Measurements from ENCODE around the gene ZNF362. TPM values are rescaled to one million over a fixed set of nuclear protein-coding genes. Genes with fewer than 3 reads are reported as not detected.

The ZNF362 gene
- total RNA-seq, 1 donor from 2014 or later = 69.8 TPM

- H3K36me3 Mint-ChIP-seq (ENCODE audit: unreplicated experiment) = peaks cover 9% of the 10 kb centered on the region
- peaks cover 4% of the 10 kb centered on the region for H3K9me3 Mint-ChIP-seq (ENCODE audit: unreplicated experiment)
- no peak overlapping the region for H3K4me3 Mint-ChIP-seq (ENCODE audit: unreplicated experiment)
- peaks cover 9% of the 10 kb centered on the region for H3K27me3 Mint-ChIP-seq (ENCODE audit: unreplicated experiment)
- no peak overlapping the region for H3K27ac Mint-ChIP-seq (ENCODE audit: unreplicated experiment)
- no peaks in the 10 kb centered on the region for H3K4me1 Mint-ChIP-seq (ENCODE audit: low read depth, unreplicated experiment)
- no peak for DNase-seq
- no peak for TF ChIP-seq CTCF (IDR thresholded peaks at IDR 0.05; ENCODE audit: partially characterized antibody, unreplicated experiment)
Observed at GRCh38 chr1:33249422-33249821, 6.9 kb upstream of the ZNF362 start.

GRCh38 chr1:33250217-33250616 lies 6.1 kb upstream of the ZNF362 start:
- Mint-ChIP-seq H3K27me3 (ENCODE audit: unreplicated experiment) (peaks cover 11% of the 10 kb centered on the region), H3K36me3 (ENCODE audit: unreplicated experiment) (peaks cover 9% of the 10 kb centered on the region), H3K27ac (ENCODE audit: unreplicated experiment) (no peak overlapping the region), H3K4me3 (ENCODE audit: unreplicated experiment) (no peak overlapping the region), H3K4me1 (ENCODE audit: low read depth, unreplicated experiment) (no peaks in the 10 kb centered on the region), H3K9me3 (ENCODE audit: unreplicated experiment) (peaks cover 7% of the 10 kb centered on the region)
- TF ChIP-seq CTCF (IDR thresholded peaks at IDR 0.05; ENCODE audit: partially characterized antibody, unreplicated experiment) = no peak
- DNase-seq = no peak

- Mint-ChIP-seq H3K27ac (ENCODE audit: unreplicated experiment) (no peak overlapping the region), H3K4me3 (ENCODE audit: unreplicated experiment) (no peak overlapping the region), H3K4me1 (ENCODE audit: low read depth, unreplicated experiment) (no peaks in the 10 kb centered on the region), H3K36me3 (ENCODE audit: unreplicated experiment) (peaks cover 9% of the 10 kb centered on the region), H3K9me3 (ENCODE audit: unreplicated experiment) (peaks cover 7% of the 10 kb centered on the region), H3K27me3 (ENCODE audit: unreplicated experiment) (peaks cover 10% of the 10 kb centered on the region)
- DNase-seq = no peak
- TF ChIP-seq CTCF (IDR thresholded peaks at IDR 0.05; ENCODE audit: partially characterized antibody, unreplicated experiment) = no peak
Observed at GRCh38 chr1:33250724-33251123, 5.6 kb upstream of the ZNF362 start.

- Mint-ChIP-seq H3K4me3 (ENCODE audit: unreplicated experiment) (no peak overlapping the region), H3K36me3 (ENCODE audit: unreplicated experiment) (peaks cover 9% of the 10 kb centered on the region), H3K9me3 (ENCODE audit: unreplicated experiment) (peaks cover 9% of the 10 kb centered on the region), H3K27ac (ENCODE audit: unreplicated experiment) (no peak overlapping the region), H3K4me1 (ENCODE audit: low read depth, unreplicated experiment) (peaks cover 12% of the 10 kb centered on the region), H3K27me3 (ENCODE audit: unreplicated experiment) (peaks cover 14% of the 10 kb centered on the region)
- no peak for TF ChIP-seq CTCF (IDR thresholded peaks at IDR 0.05; ENCODE audit: partially characterized antibody, unreplicated experiment)
- DNase-seq = no peak
Observed at GRCh38 chr1:33254491-33254890, 1.8 kb upstream of the ZNF362 start.

- H3K9me3 Mint-ChIP-seq (ENCODE audit: unreplicated experiment) = peaks cover 6% of the 10 kb centered on the region
- peak; percentile 75 for DNase-seq
- peak overlapping the region; percentile 49 for H3K4me3 Mint-ChIP-seq (ENCODE audit: unreplicated experiment)
- H3K27me3 Mint-ChIP-seq (ENCODE audit: unreplicated experiment) = peaks cover 14% of the 10 kb centered on the region
- TF ChIP-seq CTCF (IDR thresholded peaks at IDR 0.05; ENCODE audit: partially characterized antibody, unreplicated experiment) = no peak
- H3K27ac Mint-ChIP-seq (ENCODE audit: unreplicated experiment) = peak overlapping the region; percentile 14
- peaks cover 22% of the 10 kb centered on the region for H3K4me1 Mint-ChIP-seq (ENCODE audit: low read depth, unreplicated experiment)
- peaks cover 3% of the 10 kb centered on the region for H3K36me3 Mint-ChIP-seq (ENCODE audit: unreplicated experiment)
Observed at GRCh38 chr1:33255347-33256220, 708 bp upstream of the ZNF362 start.

Measured in glutamatergic neuron (in vitro differentiated cells).